MM.1S (cell line): ENCODE data around the gene HOMER2.

Experiments used
- CTCF ChIP-seq: fragments of 300-600 bp; sonication (generic); IDR thresholded peaks from 2 replicates; pipeline ENCODE4 v1.5.1; 2016; ENCODE audit warnings: antibody characterized with exemption, low read length, mixed read lengths
- EZH2 ChIP-seq: fragments of 300-600 bp; sonication (generic); optimal IDR thresholded peaks from 2 replicates; pipeline ENCODE3; 2017; ENCODE audit warnings: low read depth, mild to moderate bottlenecking, antibody characterized with exemption, low read length, mixed read lengths
- EZH2phosphoT487 ChIP-seq: fragments of 300-600 bp; sonication (generic); IDR thresholded peaks from 2 replicates; pipeline ENCODE4 v1.6.1; 2018; ENCODE audit warnings: antibody characterized with exemption, low read length

GRCh38 chr15:82838096-82838735 lies 114.3 kb downstream of the HOMER2 start:
- TF ChIP-seq CTCF: no peak
- no peak for TF ChIP-seq EZH2phosphoT487
- TF ChIP-seq EZH2: no peak
